HG02623 (cell line): ENCODE measurements around the gene CATSPER2.
"Not testable (repeated sequence)": the region's sequence is repeated elsewhere in the genome, so short reads cannot be mapped to it uniquely, and the experiment has no call there.

Experiments
- ATAC-seq: cut with Tn5 transposase; IDR thresholded peaks from one replicate; pipeline ENCODE4 v1.9.1; 2021; ENCODE audit warnings: moderate library complexity; ENCODE audit not compliant: unreplicated experiment

The CATSPER2 gene

DNA sequence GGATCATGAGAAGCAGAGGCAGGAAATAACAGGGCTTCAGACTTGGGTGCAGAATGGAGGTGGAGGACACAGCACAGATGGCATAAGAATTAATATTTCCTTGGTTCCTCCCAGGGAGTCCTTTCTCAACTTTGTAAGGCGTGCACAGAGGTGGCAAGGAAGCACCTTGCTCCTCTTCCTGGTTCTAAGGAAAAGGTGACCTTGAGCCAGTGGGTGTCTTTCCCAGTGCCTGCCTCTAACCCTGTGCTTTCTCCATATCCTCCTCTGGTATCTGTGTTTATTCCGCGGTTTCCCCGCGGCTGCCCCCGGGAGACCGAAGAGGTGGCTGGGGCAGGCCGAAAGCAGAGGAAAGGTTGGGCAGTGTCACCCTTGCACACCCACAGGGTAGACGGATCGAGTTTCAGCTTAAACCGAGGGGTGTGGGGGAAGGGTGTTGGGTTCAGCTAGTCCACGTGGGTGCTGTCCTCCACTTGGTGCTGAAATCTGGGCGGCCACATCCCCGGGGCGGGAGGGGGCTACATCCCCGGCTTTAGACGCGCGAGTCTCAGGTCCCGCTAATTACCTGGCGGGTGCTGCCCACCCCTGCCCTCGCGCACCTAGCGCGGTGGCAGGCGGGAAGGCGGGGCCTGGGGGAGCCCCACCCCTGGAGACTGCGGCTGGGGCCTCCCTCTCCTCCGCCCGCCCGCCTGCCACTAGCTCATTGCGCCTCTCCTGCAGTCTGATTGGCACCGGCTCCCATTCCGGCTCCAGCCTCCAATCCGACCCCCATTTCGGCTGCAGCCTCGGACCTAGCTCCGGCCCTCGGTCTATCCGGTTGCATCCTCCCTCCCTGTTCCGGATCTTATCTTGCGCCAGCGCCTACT is 55.1 kb downstream of the CATSPER2 start, which contains the start of gene CKMT1B:
TSS of gene CKMT1B (plus strand) at position 700 of the 863 bp plus-strand sequence. CDS start 192 bp downstream, outside the sequence.
- ATAC-seq: not testable (repeated sequence)

DNA sequence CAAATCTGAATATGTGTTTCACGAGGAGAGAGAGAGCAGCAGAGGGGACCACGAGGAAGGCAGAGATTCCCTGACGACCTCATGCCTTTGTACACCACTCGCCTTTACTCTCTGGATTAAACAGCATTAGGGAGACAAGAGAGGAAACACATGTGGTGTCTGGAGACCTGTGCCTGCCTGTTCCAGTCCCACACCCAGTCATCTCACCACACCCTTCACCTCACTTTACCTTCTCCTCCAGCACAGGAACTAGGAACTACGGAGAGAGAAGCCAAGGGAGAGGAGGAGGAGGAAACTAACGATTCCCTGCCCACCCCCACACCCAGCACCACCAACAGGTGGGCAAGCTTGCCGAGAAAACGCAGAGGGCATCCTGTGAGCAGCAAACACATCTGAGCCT is 55.8 kb downstream of the CATSPER2 start:
- not testable (repeated sequence) for ATAC-seq

- ATAC-seq: peak; percentile 90
These were observed 58.7 kb downstream of the CATSPER2 start, which contains the start of gene PPIP5K1 for GRCh38 chr15:43589778-43590466. Gene PPIP5K1 (minus strand): TSS chr15:43590208. CDS start chr15:43584504, 5,704 bp downstream.
